AG09309 (cell line): Measurements from ENCODE around the gene PCYT1B.
"Not testable (repeated sequence)": the region's sequence is repeated elsewhere in the genome, so short reads cannot be mapped to it uniquely, and the experiment has no call there.

ENCODE experiments used
- DNase-seq: peaks from one replicate; pipeline ENCODE4 v3.0.0-alpha.2; 2010; ENCODE audit warnings: low read depth
- H3K4me3 ChIP-seq: 2 replicates; pipeline ENCODE4 v1.5.1; 2011; ENCODE audit warnings: mild to moderate bottlenecking, low read depth, low read length, moderate library complexity; ENCODE audit not compliant: control insufficient read depth
- TF ChIP-seq, protein P1 (sequence below): IDR thresholded peaks from 2 replicates; pipeline ENCODE4 v1.5.1; 2011; ENCODE audit warnings: mild to moderate bottlenecking, low read depth, low read length, inconsistent platforms; ENCODE audit not compliant: insufficient read depth, control insufficient read depth; ENCODE audit errors: missing control alignments

The PCYT1B gene

DNA sequence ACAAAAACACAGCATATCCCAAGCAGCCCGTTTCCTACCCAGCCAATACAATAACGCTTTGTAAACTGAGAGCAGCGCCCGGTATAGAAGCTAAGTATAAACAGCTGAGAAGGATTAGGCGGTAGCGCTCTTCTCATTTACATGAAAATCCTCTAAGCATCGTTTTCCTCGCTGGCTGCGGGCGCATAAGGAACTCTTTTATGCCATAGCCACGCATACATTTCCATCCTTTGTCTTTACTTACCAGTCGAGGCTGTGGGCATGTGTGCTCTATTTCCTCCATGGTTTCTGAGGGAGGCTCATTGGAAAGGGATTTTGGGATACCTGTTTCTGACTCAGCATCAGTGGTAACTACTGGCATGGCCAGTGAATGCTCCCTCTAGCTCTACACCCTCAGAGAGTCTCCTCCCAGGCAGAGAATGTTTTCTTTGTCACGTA is 383 bp downstream of the PCYT1B start:
- H3K4me3 ChIP-seq = no peak overlapping the region
- DNase-seq = no peak
- TF ChIP-seq, protein P1, sequence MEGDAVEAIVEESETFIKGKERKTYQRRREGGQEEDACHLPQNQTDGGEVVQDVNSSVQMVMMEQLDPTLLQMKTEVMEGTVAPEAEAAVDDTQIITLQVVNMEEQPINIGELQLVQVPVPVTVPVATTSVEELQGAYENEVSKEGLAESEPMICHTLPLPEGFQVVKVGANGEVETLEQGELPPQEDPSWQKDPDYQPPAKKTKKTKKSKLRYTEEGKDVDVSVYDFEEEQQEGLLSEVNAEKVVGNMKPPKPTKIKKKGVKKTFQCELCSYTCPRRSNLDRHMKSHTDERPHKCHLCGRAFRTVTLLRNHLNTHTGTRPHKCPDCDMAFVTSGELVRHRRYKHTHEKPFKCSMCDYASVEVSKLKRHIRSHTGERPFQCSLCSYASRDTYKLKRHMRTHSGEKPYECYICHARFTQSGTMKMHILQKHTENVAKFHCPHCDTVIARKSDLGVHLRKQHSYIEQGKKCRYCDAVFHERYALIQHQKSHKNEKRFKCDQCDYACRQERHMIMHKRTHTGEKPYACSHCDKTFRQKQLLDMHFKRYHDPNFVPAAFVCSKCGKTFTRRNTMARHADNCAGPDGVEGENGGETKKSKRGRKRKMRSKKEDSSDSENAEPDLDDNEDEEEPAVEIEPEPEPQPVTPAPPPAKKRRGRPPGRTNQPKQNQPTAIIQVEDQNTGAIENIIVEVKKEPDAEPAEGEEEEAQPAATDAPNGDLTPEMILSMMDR = no peak

DNA sequence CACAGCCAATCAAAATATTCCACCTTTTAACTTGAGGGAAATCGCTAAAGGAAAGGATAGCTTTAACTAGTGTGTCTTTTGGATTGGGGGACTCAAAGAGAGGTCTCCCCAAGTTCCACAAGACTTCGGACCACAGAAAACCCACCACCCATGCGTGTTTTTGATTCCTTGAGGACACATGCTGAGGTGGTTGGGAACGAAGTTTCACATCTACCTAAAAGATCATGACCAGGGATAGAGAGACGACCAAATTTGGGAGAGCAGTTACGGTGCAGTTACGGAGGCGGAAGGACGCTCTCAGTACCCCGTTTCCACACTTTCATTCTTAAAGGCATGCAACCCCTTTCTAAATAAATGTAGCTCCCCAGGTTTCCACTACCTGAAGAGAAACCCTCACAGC is 1.1 kb downstream of the PCYT1B start:
- no peak overlapping the region for H3K4me3 ChIP-seq
- TF ChIP-seq, protein P1 = no peak
- no peak for DNase-seq

DNA sequence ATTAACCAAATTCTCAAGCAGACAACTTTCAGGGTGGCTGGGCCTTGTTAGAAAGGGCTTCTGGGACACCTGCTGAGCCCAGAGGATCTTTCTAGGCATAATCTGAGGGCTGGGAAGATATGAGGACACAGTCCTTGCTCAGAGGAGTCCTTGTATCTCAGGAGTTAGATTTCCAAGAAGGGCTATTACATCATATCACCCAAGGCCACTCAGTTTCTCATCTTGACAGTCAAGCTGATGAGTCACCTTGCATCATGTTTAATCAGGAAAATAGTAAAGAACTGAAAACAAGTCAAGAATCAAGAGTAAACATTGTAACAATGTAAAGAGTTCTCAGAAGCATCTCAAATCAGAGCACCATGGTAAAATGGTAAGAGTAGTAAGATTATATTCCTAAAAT is 4.0 kb downstream of the PCYT1B start:
- TF ChIP-seq, protein P1 = no peak
- no peak overlapping the region for H3K4me3 ChIP-seq
- no peak for DNase-seq

DNA sequence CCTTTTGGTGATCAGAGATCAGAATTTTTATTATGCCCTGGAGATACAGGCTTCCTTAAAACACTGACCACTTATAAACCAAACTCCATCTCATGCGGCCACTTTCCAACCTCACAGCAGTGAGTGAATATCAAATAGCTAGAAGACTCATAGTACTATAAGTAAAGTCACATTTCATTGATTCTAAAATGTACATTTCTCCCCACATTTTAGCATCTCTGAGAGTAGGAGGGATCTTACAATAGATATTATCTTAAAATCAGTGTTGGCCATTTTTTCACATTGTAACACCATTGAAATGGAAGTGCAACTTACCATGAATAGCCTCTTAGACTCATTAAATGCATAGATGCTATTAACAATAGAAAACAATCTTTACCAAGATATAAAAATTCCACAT is 17.4 kb downstream of the PCYT1B start:
- no peak overlapping the region for H3K4me3 ChIP-seq
- TF ChIP-seq, protein P1 = no peak
- no peak for DNase-seq

DNA sequence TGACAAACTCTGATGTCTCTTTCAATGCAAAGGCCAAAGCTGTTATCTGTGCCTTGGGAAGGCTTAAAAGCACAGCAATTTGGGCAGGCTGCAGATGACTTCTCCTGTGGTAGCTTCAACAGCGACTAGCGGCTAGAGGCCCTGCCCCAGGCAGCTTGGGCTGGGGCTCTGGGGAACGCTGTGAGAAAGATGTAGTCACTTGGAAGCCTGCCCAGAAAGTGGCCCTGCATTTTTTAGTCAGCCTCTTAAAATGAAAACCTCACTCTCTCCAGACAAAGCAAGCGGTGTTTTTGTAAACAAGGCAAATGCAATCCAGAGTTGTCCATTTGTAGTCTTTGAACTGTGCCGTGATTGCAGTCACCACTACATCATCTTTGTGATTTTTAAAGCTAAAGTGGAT is 27.5 kb downstream of the PCYT1B start:
- no peak overlapping the region for H3K4me3 ChIP-seq
- peak; percentile 5 for DNase-seq
- TF ChIP-seq, protein P1 = no peak

DNA sequence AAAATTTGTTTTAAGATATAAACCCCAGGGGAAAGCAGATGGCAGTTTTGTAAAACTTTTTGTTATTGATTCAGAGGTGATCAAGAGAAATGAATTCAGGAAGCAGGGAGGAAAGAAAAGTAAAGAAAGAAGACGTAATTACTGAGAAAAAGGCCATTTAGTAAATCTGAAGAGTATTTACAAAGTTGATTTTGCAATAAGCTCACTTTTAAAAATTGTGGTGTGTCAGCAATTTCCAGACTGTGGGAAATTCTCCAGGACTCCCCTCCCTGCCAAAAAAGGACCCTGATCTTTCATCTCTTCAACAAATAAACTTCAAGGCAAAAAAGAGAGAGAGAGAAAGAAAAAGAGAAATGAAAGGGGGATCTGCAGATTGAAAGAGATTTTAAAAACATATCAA is 36.6 kb downstream of the PCYT1B start:
- TF ChIP-seq, protein P1 = no peak

DNA sequence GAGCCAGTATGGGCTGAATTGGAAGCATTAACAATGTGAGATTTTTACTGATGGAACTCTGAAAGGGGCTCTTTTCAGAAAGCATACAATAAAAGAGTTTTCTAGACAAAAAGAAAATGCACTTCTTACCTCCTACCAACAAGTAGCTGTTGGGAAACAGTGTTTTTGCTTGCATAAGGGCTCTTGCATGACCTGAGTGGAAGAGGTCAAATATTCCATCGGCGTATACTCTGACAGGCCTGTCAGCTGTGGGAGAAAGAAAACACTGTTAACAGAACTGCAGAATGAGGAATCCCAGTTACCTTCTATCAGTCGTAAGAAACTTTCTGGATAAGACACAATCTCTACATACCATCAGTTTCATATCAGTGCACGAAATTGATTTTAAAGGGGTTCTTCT is 39.5 kb downstream of the PCYT1B start:
- no peak for DNase-seq
- TF ChIP-seq, protein P1 = no peak
- no peak overlapping the region for H3K4me3 ChIP-seq

More for the DNA sequence above, 36.6 kb downstream of the PCYT1B start:
- DNase-seq = no peak
- no peak overlapping the region for H3K4me3 ChIP-seq

DNA sequence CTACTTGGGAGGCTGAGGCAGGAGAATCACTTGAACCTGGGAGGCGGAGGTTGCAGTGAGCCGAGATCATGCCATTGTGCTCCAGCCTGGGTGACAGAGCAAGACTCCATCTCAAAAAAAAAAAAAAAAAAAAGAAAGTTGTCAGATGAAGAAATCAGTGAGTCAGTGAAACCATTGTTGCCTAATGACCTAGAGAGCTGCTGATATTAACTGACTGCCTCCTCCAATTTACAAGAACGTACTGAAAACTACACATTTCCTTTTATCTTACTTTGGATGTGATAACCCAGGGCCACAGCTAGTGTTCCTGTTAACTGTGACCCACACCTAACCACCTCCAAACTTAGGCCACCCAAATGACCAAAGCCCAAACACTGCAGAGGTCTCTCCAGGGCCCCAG is 41.2 kb downstream of the PCYT1B start:
- H3K4me3 ChIP-seq, DNase-seq: not testable (repeated sequence)
